GM21390 (cell line): ENCODE results near the gene DOCK11.

Experiments used
- ATAC-seq: cut with Tn5 transposase; IDR thresholded peaks from one replicate; pipeline ENCODE4 v1.9.1; 2021; ENCODE audit not compliant: unreplicated experiment

DOCK11 gene

DNA sequence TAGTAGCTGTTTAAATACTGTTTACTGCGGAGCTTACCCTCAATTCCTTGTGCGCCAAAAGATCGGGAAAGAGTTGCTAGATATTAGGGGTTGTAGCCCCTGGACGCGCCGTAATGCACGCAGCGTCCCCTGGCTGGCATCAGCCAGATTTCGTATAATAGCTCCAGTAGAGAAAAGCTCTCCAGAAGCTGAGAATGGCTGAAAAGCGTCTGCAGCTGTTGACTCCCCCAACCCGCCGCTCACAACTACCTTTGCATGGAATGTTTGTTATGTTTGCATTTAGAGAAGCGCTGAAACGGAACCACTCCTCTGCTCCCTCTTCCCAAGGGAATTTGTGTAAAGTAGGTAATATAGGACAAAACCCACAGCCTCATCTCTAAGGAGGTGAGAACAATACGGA is 3.7 kb downstream of the DOCK11 start:
- ATAC-seq, result no peak

DNA sequence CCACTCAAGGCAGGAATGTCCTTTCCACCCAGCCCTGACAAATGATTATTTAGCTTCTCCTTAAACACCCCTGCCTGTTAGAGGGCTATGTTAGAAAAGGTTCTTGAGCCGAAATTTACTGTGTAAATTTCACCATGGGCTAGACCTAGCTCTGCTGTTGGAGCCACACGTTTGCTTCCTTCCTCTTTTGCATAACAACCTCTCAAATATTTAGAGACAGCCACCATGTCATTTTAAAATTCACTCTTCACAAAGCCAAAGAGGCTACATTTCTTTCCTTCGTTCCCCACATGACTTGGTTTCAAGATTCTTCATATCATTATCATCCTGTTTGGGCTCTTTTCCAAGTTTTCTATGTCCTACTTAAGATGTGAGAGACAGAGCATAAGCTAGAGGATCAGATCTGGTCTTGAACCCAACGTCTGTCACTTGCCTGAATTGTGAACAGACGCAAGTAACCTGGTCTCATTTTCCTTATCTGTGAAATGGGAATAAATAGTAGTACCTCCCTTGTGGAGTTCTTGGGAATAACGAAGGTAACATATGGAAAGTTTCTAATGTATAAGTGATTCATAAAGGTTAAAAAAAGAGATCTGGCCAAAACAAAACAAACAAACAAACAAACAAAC is 6.7 kb downstream of the DOCK11 start:
- no peak for ATAC-seq

DNA sequence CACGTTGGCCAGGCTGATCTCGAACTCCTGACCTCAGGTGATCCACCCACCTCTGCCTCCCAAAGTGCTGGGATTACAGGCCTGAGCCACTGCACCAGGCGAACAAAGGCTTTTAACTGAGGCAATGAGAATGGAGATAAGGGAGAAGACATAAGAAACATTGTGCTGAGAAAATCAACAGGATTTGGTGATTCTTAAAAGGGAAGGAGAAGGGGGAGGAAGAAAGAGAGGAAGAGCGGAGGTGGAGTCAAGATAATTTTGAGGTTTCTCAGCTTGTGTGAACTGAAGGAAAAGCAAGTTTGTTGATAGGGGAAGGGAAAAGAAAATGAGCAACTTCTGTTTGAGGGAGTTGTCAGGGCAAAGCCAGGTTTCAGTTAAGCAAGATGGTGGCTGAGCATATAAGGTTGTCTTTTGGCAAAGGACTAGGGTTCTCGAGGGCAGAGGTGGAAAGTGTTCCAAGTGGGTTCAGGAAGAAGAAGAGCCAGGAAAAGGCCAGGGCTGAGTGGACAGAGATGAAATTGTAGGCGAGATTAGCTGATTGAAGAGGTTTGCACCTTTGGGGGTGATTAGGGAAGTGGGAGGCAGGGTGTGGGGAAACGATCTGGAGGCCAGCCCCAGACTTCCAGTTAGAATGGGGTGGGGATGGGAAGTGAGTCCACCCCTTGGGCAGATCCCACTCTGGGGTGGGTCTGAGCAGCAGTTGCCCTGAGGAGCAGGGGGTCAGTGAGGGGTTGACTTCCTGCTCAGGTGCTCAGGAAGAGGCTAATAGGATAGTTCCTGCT is 7.8 kb downstream of the DOCK11 start:
- no peak for ATAC-seq

DNA sequence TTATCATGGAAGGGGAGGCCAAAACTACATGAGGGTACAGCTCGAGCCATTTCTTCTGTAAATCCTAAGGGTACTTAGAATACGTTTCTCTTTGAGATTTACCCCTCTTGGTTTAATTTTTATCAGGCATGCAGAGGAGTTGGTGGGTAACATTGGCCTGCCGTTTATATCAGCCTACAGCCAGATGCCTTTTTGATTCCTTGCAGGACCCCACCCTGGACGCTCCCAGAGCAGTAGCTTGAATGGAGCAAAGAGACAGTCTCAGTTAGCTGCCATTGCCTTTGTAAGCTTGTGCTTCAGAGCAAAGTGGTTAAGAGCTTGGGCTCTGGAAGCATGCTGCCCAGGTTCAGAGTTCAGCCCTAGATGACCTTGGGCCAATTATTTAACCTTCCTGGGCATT is 9.0 kb downstream of the DOCK11 start:
- no peak for ATAC-seq

DNA sequence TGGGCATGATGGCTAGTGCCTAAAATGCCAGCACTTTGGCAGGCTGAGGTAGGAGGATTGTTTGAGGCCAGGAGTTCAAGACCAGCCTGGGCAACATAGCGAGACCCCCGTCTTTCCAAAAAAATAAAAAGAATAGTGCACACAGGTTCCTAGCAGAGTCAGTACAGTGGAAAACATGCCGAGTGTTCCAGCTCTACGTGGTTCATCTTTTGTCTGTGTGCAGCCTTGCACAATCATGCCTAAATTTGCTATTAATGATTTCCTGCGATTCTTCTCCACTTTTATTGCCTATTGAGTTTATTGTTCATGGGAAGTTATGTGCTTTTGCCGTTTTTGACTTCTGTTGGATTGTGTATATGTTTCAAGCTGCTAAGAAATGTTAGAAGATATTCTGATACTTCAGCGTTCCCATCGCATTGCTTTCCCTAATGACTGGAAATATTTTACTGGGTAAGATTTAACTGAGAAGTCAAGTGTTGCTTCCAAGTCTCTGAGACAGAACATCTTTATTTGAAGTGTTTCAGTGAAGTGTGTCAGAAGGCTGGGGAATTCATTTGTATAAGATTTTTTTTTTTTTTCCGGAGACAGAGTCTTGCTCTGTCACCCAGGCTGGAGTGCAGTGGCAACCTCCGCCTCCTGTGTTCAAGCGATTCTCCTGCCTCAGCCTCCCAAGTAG is 11.3 kb downstream of the DOCK11 start:
- no peak for ATAC-seq

DNA sequence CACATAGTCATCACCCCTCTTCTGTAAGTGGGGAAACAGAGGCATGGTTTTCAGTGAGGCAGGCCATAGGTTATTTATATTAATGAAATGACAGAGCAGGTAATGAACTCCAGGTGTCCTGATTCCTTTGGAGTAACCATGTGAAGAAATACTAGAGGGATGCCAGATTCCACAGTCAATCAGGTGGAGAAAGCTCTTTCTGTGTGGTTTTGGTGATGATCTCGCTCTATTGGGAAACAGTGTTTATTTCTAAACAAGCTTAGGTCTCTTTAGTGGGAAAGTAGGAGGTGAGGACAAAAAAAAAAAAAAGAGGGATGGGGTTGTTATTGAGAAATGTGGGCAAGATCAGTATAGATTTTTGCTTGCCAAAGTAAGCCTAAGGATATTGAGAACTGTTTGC is 12.2 kb downstream of the DOCK11 start:
- ATAC-seq, result no peak

DNA sequence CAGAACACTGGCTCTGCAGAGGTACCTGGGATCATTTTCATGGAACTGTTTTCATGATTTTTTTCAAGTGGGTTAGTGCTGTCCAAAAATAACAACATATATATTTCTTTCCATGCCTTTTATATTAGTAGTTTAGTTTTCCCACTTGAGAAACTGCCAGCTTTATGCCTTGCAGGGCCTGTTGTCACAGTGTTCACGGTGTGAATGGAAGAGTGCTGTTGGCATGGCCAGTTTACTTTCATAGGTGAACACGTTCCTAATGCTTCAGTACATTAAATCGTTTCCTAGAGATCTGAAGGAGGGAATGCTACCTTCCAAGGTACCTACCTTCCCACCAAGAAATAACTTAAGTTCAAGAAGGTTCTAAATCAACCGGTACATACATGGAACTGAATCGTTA is 12.6 kb downstream of the DOCK11 start:
- ATAC-seq, result no peak

DNA sequence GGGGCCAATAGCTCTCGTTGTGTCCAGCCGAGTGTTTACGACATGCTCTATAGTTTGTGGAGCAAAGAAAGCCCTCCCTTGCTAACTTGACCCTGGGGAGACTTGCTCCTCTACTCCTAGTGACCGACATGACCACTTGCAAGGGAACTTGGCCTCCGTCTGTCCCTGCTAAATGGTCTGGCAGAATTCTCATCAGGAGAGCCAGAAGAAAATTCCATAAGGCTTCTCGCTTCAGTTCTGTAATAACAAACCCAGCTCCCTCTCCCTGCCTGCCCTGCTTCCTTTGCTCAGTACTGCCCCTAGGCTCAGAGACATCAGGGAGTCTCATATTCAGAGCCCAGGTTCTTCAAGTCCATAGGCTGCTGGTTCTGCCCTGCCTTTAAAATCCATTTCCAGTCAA is 13.0 kb downstream of the DOCK11 start:
- no peak for ATAC-seq

DNA sequence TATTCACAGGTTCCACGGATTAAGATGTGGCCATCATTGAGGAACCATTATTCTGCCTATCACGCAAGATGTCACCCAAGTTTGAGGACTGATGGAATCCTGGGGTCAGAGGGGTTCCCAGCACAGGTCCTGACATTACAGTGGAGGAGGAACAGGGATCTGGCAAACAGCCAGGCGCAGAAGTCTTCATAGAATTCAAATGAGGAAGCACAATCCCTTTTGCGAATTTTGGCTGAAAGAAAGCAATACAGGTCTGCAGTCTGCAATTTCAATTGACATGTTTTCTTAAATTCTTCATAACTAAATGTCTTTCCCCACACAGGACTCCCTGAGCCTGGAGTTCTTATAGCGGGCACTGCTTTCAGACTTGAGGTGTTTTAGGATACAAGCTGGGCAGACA is 14.5 kb downstream of the DOCK11 start:
- no peak for ATAC-seq

DNA sequence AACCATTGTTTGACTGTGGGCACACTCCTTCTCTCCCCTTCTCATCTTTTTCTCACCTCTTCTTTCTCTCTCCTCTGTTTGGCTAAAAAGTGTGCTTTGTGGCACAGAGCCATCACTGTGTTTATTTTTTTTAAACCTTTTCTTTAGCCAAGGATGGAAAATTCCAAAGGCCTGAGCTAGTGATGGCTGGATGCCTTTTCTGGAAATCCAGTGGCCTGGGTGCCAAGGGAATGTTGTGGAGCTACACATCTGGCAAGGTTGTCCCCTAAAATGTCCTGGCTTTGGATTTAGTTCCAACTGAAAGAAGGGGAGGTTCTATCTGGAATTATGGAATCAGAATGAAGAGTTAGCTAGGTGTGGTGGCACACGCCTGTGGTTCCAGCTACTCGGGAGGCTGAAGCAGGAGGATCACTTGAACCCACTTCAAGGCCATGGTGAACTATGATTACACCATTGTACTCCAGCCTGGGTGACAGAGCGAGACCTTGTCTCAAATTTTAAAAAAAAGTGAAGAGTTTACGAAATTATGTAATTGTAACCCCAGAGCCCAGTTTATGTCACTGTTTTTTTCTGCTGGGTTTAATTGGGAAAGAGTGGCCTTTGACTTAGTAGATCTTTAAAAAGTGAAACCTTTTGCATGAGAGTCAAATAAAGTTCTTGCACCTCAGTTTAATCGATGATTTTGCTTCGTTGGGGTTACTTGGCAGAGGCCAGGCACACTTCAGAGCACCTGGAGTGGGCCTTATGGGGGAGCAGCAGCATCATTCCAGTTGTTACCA is 17.7 kb downstream of the DOCK11 start:
- no peak for ATAC-seq

DNA sequence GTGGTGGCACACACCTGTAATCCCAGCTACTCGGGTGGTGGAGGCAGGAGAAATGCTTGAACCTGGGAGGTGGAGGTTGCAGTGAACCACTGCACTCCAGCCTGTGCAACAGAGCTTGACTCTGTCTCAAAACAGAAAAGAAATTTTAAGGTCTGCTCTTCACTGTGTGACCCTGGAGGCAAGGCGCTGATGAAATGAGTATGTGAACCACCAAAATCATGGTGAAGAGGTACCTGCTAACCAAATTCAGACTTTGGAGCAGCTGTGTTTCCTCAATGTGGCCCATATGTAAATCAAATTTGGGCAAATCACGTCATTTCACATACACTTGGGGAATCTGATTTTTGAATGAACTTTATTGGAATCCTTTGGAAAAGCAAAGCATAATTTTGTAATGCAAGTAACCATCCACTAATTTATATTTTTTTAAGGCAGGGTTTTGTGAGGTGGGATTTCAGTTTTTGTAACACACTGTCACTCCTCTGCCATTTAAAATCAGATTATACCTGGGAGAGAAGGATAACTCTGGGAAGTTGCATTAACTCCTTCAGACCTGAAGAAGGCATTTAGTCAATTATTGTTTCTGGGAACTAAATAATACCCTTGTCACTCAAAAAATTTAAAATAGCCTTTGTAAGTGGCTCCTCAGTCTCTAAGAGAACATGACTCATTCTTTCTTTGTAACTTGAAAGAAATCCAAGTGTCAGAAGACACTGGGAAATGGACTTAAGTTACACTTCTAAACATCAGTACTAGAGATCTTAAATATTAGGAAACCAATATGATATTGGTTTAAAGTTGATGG is 24.0 kb downstream of the DOCK11 start:
- ATAC-seq, result peak; percentile 57

DNA sequence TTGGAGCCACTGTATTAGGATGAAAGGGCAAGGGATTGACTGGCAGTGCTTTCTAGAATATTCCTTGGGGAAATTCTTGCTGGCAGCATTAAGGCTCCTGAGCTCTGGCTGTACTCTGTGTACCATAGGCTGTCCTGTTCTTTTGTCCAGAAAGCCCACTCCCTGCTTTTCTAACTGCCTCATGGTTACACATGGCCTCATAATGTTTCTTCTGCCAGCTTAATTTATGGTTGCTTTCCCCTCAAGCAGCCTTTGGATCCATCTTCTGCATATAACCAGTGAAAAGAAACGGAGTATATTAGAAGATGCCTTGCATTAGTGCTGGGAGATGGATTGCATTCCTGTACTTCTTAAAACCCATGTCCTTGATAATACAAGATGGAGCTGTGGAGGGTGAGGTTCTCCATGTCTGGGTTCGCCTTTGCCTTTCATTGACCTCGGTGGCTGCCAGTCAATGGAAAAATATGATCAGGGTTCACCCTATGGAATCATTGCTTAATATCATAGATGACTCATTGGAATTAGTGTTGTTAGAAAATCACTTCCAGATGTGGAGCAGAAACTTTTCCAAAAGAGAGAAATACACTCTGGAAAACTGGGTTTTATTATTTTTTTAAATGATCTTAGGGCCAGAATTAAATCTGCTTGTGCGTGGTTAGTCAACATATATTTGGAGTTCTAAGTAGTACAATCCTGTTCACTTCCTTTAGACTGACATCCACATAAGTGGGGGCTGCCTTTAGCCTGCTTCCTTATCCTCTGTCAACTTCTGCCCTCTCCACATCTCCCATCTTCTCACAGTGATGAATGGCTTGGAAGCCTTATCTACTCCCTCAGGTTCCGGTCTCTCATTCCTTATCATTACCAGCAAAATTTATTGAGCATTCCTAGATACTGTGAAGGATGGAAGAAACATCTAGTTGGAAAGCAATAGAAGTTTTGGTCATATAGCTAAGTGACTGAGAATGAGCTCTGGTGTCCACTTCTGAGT is 24.9 kb downstream of the DOCK11 start:
- ATAC-seq, result no peak

DNA sequence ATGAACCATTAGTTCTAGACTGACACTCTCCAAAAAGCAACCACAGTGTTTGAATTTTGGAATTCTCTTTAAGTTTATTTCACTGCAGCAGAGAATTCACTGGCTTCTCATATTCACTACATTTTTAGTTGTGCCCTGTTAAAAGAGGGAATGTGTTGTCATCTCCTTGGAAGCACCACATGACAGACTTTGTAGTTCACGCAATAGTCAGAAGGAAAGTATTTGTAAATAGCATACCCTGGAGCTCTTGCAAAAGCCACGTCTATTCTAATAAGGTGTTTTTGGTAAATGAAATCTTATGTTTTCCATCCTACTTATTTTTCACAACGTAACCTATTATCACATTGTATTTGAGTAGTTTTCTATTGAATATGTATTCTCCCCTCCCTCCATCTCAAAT is 25.8 kb downstream of the DOCK11 start:
- no peak for ATAC-seq

DNA sequence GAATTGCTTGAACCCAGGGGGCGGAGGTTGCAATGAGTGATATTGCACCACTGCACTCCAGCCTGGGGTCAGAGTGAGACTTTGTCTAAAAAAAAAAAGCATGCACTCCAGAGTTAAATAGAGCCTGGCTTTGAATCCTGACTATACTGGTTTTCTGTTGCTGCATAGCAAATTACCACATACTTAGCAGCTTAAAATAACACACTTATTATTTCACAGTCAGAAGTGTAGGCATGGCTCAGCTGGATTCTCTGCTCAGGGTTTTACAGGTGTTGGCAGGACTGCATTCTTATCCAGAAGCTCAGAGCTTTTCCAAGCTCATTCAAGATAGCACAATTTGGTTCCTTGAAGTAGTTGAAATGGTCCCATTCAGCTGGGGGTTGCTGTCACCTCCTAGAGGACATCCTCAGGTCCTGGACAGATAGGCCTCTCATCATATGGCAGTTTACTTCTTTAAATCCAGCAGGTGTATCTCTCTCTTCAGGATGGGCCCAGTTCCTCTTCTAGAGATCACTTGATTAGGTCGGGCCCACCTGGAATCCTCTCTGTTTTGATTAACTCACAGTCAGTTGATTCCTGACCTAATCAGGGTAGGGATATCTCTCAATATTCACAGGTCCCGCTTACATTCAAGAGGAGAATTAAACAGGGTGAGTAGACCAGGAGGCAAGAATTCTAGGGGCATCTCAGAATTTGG is 26.8 kb downstream of the DOCK11 start:
- no peak for ATAC-seq

DNA sequence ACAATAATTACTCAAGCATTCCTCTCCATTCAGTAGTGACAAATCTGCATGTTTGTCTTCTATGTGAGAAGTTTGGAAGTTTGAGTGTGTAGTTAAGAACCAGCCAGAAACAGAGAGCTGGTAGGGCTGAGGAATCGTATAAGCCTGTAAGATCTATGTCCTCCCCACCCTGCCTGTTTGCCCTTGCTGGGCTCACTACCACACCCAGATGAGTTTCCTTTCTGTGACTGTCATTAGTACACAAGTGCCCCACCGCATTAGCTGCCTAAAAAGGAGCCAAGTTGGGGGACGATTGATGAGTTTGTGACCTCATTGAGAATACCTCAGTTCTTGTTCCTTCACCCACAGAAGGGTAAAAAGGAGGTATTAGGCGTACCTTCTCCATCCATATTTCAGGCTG is 28.3 kb downstream of the DOCK11 start:
- ATAC-seq, result no peak

DNA sequence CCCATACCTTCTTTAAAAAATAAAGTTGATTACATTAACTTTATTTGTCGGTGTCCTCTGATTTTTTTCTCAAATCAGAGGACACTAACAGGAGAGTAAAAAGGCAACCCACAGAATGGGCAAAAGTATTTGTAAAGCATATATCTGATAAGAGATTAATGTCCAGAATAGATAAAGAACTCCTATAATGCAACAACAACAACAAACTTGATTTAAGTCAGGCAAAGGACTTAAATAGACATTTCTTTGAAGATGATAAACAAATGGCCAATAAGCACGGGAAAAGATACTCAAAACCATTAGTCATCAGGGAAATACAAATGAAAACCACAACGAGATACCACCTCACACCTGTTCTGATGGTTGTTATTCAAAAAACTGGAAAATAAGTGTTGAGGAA is 28.7 kb downstream of the DOCK11 start:
- ATAC-seq, result no peak

DNA sequence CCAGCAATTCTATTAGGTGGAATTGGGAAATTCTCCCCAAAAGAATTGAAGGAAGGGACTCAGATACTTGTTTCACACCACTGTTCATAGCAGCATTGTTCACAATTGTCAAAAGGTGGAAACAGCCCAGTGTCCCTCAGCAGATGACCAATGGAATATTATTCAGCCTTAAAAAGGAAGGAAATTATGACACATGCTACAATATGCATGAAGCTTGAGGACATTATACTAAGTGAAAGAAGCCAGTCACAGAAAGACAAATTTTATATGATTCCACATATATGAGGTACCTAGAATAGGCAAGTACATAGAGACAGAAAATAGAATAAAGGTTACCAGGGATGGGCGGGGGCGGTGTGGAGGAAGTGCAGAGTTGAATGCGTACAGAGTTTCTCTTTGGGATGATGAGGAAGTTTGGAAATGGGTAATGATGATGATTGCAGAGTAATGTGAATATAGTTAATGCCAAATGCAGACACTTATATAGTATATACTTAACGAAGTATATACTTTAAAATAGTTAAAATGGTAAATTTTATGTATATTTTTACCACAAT is 29.6 kb downstream of the DOCK11 start:
- no peak for ATAC-seq

DNA sequence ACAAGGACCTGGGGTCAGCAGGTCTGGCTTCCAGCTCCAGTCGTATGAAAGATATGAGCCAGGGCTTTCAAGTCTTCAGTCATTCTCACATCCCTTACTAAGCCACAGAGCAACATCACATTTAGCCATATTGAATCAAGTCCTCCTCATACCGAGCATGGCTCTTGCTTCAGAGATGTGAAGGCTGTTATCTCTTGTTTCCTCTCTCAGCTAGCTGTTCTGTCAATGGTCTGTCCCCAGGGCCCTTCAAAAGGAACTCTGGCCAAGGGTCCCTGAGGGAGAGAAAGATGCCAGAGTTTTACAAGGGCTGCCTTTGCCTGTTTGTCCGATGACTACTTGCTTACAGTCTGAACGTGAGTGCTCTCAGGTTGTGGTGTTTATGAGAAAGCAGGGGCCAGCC is 30.5 kb downstream of the DOCK11 start:
- ATAC-seq, result no peak
